Measurements from ENCODE around the gene SPDYE5.

SPDYE5 gene

DNA sequence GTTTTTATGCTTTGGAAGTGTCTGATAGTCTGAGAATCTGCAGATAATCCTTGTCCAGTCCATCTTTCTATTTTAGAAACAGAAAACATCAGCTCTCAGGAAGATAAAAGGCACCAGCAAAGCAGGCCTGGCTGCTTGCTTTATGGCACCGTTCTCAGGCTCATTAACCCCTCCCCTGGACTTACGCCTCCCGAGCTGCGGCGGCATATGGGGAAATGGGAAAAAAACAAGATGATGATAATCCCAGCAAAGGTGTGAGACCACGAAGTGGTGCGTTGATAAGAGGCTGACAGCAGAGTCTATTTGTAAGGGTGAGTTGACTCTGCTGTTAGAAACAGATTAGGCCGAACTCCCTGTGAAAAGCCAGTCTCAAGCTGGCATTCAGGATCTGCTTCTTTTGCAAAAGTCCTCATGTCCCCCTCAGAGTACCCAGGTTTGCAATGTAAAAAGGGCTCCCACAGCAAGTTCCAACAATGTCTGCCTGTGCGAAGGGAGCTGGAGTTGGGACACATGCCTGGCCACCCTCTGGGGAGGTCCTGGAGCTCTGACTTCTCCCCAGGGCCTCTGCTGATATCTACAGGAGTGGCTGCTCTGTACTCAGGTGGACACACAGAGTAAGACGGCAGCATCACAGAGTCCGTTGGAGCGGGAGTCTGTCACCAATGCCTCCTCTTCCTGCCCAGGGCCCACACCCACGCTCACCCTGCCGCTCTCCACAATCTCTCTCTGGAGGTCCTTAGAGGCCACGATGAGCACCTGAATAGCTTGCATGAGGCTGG is 54.3 kb downstream of the SPDYE5 start:
- no peak for TF ChIP-seq RAD21 (IDR thresholded peaks at IDR 0.05; ENCODE audit: low read depth)
- no peak for TF ChIP-seq ZBTB7A (IDR thresholded peaks at IDR 0.05; ENCODE audit: low read depth)
- no peak for TF ChIP-seq MAX (IDR thresholded peaks at IDR 0.05)
- no peak for TF ChIP-seq REST (IDR thresholded peaks at IDR 0.05; ENCODE audit: low read depth)
- TF ChIP-seq TEAD4 (IDR thresholded peaks at IDR 0.05) = no peak
- no peak for TF ChIP-seq CEBPB (IDR thresholded peaks at IDR 0.05)
- no peak for TF ChIP-seq FOXM1 (IDR thresholded peaks at IDR 0.05; ENCODE audit: borderline replicate concordance, low read depth)
- TF ChIP-seq USF1 (IDR thresholded peaks at IDR 0.05) = no peak
- TF ChIP-seq CREB1 (IDR thresholded peaks at IDR 0.05; ENCODE audit: low read depth) = no peak
- TF ChIP-seq TAF1 (IDR thresholded peaks at IDR 0.05; ENCODE audit: low read depth) = no peak
